ENCODE results near the gene OPCML. TPM values are rescaled to one million over a fixed set of nuclear protein-coding genes. Genes with fewer than 3 reads are reported as not detected.

The OPCML gene
- total RNA-seq, 1 experiment from 2014 or later: 0.94 TPM

DNA sequence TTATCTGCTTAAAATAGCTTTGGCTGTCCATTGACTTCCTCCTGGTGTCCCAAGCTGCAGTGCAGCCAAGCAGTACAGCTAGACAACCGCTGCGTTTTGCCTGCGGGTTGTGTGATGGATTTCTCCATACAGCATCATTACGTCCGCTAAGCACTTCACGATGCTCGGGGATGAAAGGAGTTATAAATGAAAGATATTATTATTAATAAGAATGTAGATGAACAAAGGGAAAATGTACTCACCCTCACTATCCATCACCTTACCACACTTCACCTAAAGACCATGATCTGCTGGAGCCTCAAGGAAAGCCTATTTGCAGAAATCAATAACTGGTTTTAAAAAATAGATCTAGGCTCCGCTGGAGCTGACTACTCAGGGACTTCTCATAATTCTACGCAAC is 509.1 kb downstream of the OPCML start:
- no peaks in the 10 kb centered on the region; the same call in 1 of the 2 replicates for H3K27me3 ChIP-seq (ENCODE audit: insufficient read depth, low read length)
- H4K20me1 ChIP-seq (ENCODE audit: control insufficient read depth, insufficient read depth, insufficient read length): no peaks in the 10 kb centered on the region
- H3K14ac ChIP-seq (ENCODE audit: insufficient read depth, low read length): no peak overlapping the region
- H2BK20ac ChIP-seq (ENCODE audit: low read depth, low read length, poor library complexity, severe bottlenecking): no peak overlapping the region
- H2BK120ac ChIP-seq (ENCODE audit: low read depth, low read length, poor library complexity, severe bottlenecking): no peak overlapping the region
- H4K91ac ChIP-seq (ENCODE audit: insufficient read length, low read depth, low read length): no peak overlapping the region
- no peak for DNase-seq
- H3K4ac ChIP-seq (ENCODE audit: low read depth, low read length): no peak overlapping the region
- no peak overlapping the region for H2AK5ac ChIP-seq (ENCODE audit: insufficient read length, low read length)
- H3T11ph ChIP-seq (ENCODE audit: low read length): no peak overlapping the region
- no peak overlapping the region for H3K18ac ChIP-seq (ENCODE audit: insufficient read length, low read depth, low read length)
- no peak overlapping the region for H3K4me2 ChIP-seq (ENCODE audit: insufficient read depth, insufficient read length, low read length)
- H4K8ac ChIP-seq (replicated peaks; ENCODE audit: insufficient read length, low read depth, low read length): no peak overlapping the region
- no peak overlapping the region for H3K27ac ChIP-seq (ENCODE audit: insufficient read length, low read depth, low read length)
- TF ChIP-seq, protein P1, sequence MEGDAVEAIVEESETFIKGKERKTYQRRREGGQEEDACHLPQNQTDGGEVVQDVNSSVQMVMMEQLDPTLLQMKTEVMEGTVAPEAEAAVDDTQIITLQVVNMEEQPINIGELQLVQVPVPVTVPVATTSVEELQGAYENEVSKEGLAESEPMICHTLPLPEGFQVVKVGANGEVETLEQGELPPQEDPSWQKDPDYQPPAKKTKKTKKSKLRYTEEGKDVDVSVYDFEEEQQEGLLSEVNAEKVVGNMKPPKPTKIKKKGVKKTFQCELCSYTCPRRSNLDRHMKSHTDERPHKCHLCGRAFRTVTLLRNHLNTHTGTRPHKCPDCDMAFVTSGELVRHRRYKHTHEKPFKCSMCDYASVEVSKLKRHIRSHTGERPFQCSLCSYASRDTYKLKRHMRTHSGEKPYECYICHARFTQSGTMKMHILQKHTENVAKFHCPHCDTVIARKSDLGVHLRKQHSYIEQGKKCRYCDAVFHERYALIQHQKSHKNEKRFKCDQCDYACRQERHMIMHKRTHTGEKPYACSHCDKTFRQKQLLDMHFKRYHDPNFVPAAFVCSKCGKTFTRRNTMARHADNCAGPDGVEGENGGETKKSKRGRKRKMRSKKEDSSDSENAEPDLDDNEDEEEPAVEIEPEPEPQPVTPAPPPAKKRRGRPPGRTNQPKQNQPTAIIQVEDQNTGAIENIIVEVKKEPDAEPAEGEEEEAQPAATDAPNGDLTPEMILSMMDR (conservative IDR thresholded peaks at IDR 0.05): no peak
- H3K79me2 ChIP-seq (ENCODE audit: insufficient read depth, low read length): no peaks in the 10 kb centered on the region
- no CpG with 5 or more reads among the region's 9 CpGs for WGBS (ENCODE audit: extremely low coverage, insufficient read length, low lambda C conversion rate)
- Mint-ChIP-seq H3K36me3 (ENCODE audit: insufficient read depth in 1 of 3, low read depth in 3 of 3) (no peaks in the 10 kb centered on the region), H3K4me1 (peaks cover 4 to 5% of the 10 kb centered on the region in 2 experiments), H3K4me3 (no peak overlapping the region), H3K9me3 (no peaks in the 10 kb centered on the region), H3K27me3 (ENCODE audit: low read depth) (peaks cover 4% of the 10 kb centered on the region), H3K27ac (no peak overlapping the region)
- H2BK5ac ChIP-seq (ENCODE audit: insufficient read length, low read length): no peak overlapping the region
- no peak overlapping the region for H2AFZ ChIP-seq (ENCODE audit: low read length)
- H3K23me2 ChIP-seq (ENCODE audit: insufficient read length, low read depth, low read length, poor library complexity, severe bottlenecking): no peaks in the 10 kb centered on the region
- no peak overlapping the region for H2BK12ac ChIP-seq (ENCODE audit: insufficient read length, low read depth, low read length)
- no peak overlapping the region for H2BK15ac ChIP-seq (ENCODE audit: low read depth, low read length)
- no peak overlapping the region for H4K5ac ChIP-seq (ENCODE audit: insufficient read length, low read depth, low read length)
- H3K9me3 ChIP-seq (ENCODE audit: control insufficient read depth, low read depth, low read length): no peaks in the 10 kb centered on the region
- no peak overlapping the region for H3K9ac ChIP-seq (ENCODE audit: extremely low read depth, insufficient read length, low read length)
- no peaks in the 10 kb centered on the region for H3K79me1 ChIP-seq (ENCODE audit: insufficient read depth, low read depth, low read length, poor library complexity, severe bottlenecking)
- H3K56ac ChIP-seq (ENCODE audit: insufficient read length, low read depth, low read length): no peak overlapping the region
- no peak overlapping the region for H3K23ac ChIP-seq (ENCODE audit: insufficient read length, low read depth, low read length)
- H3K4me1 ChIP-seq (ENCODE audit: insufficient read depth, low read length): no peaks in the 10 kb centered on the region

Data from H9 (cell line).